ENCODE results near the gene SH3TC1.

GRCh38 chr4:8267077-8267476 lies 68.0 kb downstream of the SH3TC1 start:
- TF ChIP-seq CTCF (IDR thresholded peaks at IDR 0.05) (peak; percentile 60 to 68 (median 64)), EP300 (IDR thresholded peaks at IDR 0.05; ENCODE audit: low read depth) (no peak)

Measured in transverse colon (tissue), 3 donors.